ENCODE data around the gene PLEKHG4. TPM values are rescaled to one million over a fixed set of nuclear protein-coding genes. Genes with fewer than 3 reads are reported as not detected.

PLEKHG4 gene
- total and polyA plus RNA-seq, 9 of the 15 experiments (the other 6 are each of a cell fraction or from before 2014, with no cell fraction given), result 3.7 to 36.8 (median 17.9) TPM

- TF ChIP-seq TBP (optimal IDR thresholded peaks at IDR 0.05; ENCODE audit: low read depth, low read length), result peak; percentile 9
- no peak for TF ChIP-seq ZNF133 (CRISPR knock-in tag; IDR thresholded peaks at IDR 0.05)
- peak; percentile 57; the same call in 1 of the 2 replicates for TF ChIP-seq SMAD4 (CRISPR knock-in tag; conservative IDR thresholded peaks at IDR 0.05)
- no peak for TF ChIP-seq TAL1 (IDR thresholded peaks at IDR 0.05)
- TF ChIP-seq SREBF2 (CRISPR knock-in tag; IDR thresholded peaks at IDR 0.05), result no peak
- TF ChIP-seq HEY1 (CRISPR knock-in tag; IDR thresholded peaks at IDR 0.05; ENCODE audit: borderline replicate concordance), result no peak
- TF ChIP-seq, protein P1, sequence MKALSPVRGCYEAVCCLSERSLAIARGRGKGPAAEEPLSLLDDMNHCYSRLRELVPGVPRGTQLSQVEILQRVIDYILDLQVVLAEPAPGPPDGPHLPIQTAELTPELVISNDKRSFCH (CRISPR knock-in tag; IDR thresholded peaks at IDR 0.05), result no peak
- TF ChIP-seq, protein P1 (tag; IDR thresholded peaks at IDR 0.05), result 0 out of 2 replicates have a peak, but pooled peaks have one; percentile 37
- TF ChIP-seq TSHZ1 (CRISPR knock-in tag; IDR thresholded peaks at IDR 0.05), result no peak
- no peak for TF ChIP-seq CHCHD3 (CRISPR knock-in tag; IDR thresholded peaks at IDR 0.05)
- TF ChIP-seq XRCC4 (IDR thresholded peaks at IDR 0.05; ENCODE audit: extremely low read depth, insufficient read depth, insufficient read length), result no peak
- TF ChIP-seq CREBBP (IDR thresholded peaks at IDR 0.05; ENCODE audit: low read depth, low read length), result no peak
- no peak for TF ChIP-seq ZNF311 (CRISPR knock-in tag; IDR thresholded peaks at IDR 0.05)
- no peak for TF ChIP-seq EZH2 (IDR thresholded peaks at IDR 0.05; ENCODE audit: borderline replicate concordance, low read depth, low read length)
- no peak for TF ChIP-seq NFXL1 (CRISPR knock-in tag; IDR thresholded peaks at IDR 0.05)
Observed at GRCh38 chr16:67241008-67241900, 38.1 kb upstream of the PLEKHG4 start (continued).
